Sigmoid colon (tissue), 7 donors: ENCODE measurements around the gene CMSS1. TPM values are rescaled to one million over a fixed set of nuclear protein-coding genes. Genes with fewer than 3 reads are reported as not detected.

ENCODE experiments used
- DNase-seq: peaks from one replicate; pipeline ENCODE4 v3.0.0-alpha.2; 2019
- H3K27ac ChIP-seq, 4 donors: fragments of 200-600 bp; sonication (generic); one replicate each; pipeline ENCODE4 v1.5.1; 2016 to 2019; ENCODE audit warnings: mild to moderate bottlenecking in 1 of 4
- H3K27me3 ChIP-seq, 3 donors: fragments of 200-600 bp; sonication (generic); one replicate each; pipeline ENCODE4 v1.5.1; 2019; ENCODE audit warnings: mild to moderate bottlenecking in 1 of 3
- H3K36me3 ChIP-seq, 4 donors: fragments of 200-600 bp; sonication (generic); one replicate each; pipeline ENCODE4 v1.5.1; 2016 to 2019
- H3K4me1 ChIP-seq, 4 donors: fragments of 200-600 bp; sonication (generic); one replicate each; pipeline ENCODE4 v1.5.1; 2017 to 2019
- H3K4me3 ChIP-seq, 4 donors: fragments of 200-600 bp; sonication (generic); one replicate each; pipeline ENCODE4 v1.5.1; 2017 to 2019; ENCODE audit warnings: mild to moderate bottlenecking in 2 of 4, moderate library complexity in 1 of 4
- H3K9me3 ChIP-seq, 4 donors: fragments of 200-600 bp in 3 of 4; sonication (generic) in 3 of 4; one replicate each; pipeline versions ENCODE4 v1.5.1 to v1.6.1; 2013 to 2019
- CTCF ChIP-seq, 4 experiments: fragments of 450-650 bp in 3 of 4; fragments of 200-600 bp in 1 of 4; IDR thresholded peaks; one replicate each; pipeline ENCODE4 v1.5.1; 2016 to 2019; ENCODE audit warnings: antibody characterized with exemption in 4 of 4, mild to moderate bottlenecking in 3 of 4, moderate library complexity in 2 of 4
- EP300 ChIP-seq, 4 donors: sonication (generic); formaldehyde crosslinking; IDR thresholded peaks; one replicate each; pipeline ENCODE4 v1.6.1; 2017; ENCODE audit warnings: antibody characterized with exemption in 4 of 4
- POLR2A ChIP-seq, 2 donors: fragments of 450-650 bp; IDR thresholded peaks; one replicate each; pipeline ENCODE4 v1.6.1; 2016; ENCODE audit warnings: antibody characterized with exemption in 2 of 2, mild to moderate bottlenecking in 2 of 2, moderate library complexity in 2 of 2
- POLR2AphosphoS5 ChIP-seq, 4 donors: sonication (generic); formaldehyde crosslinking; IDR thresholded peaks; one replicate each; pipeline ENCODE4 v1.6.1; 2017; ENCODE audit warnings: antibody characterized with exemption in 4 of 4
- WGBS, 2 donors: extraction: QIAGEN DNeasy Blood & Tissue Kit; methylation state at CpG; one replicate each; pipeline ENCODE4 v1.1.7; 2013; 5-methylcytosine and 5-hydroxymethylcytosine counted together
- intact Hi-C: fragments of 100-400 bp; cut with DNase I; formaldehyde crosslinking; loops from one replicate; pipeline ENCODE4 v1.15.1; 2023
- polyA plus RNA-seq, 3 donors: library from polyadenylated mRNA; stranded (reverse); fragments of 200-250 nt; gene quantifications; one replicate each; pipeline ENCODE4 v1.2.3, GENCODE V29; 2013
- total RNA-seq, 4 donors: library from RNA; depleted of rRNA; stranded (reverse); fragments of >200 nt; gene quantifications; one replicate each; pipeline ENCODE4 v1.1.0, GENCODE V29; 2016
- donor health status: healthy with polysubstance abuse.
- donor health status: Bipolar disorder and iron deficiency.
- donor health status: healthy.

The CMSS1 gene
- total and polyA plus RNA-seq, 7 donors, result 6.0 to 19.4 (median 13.9) TPM

GRCh38 chr3:100076731-100077529, 259.3 kb downstream of the CMSS1 start:
- TF ChIP-seq CTCF (IDR thresholded peaks at IDR 0.05) (no peak), EP300 (IDR thresholded peaks at IDR 0.05) (no peak), POLR2AphosphoS5 (IDR thresholded peaks at IDR 0.05) (peak in 1 of 4 donors; percentile 6), POLR2A (IDR thresholded peaks at IDR 0.05) (no peak)
- DNase-seq, result no peak
- Histone ChIP-seq H3K4me1 (peaks cover 0 to 35% (median 29%) of the 10 kb centered on the region in 4 donors), H3K27me3 (no peaks in the 10 kb centered on the region), H3K9me3 (no peaks in the 10 kb centered on the region), H3K27ac (peak overlapping the region in 3 of 4 donors; percentile 21 to 76 (median 76)), H3K36me3 (no peaks in the 10 kb centered on the region), H3K4me3 (no peak overlapping the region)
- intact Hi-C loops, result no loop called here
- 16 to 60% methylated on average over 7 of the region's 7 CpGs for WGBS, 2 donors

DNA sequence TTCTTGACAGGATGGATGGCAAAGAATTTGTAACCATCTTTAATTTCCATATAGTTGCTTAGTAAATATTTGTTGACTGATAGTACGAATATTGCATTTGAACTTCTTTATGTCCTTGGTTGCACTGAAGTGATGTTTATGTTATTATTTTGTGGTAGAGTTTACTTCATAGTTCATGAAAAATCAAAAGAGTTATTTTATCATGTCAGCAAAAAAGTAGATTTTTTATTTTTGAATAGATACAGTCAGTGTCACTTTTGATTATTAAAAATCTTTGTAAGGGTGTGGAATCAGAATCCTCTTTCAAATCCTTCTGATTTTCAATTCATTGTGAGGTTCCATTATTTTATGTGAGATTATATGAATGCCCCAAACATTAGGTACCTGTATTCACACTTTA, 261.7 kb downstream of the CMSS1 start:
- Histone ChIP-seq H3K4me3 (no peak overlapping the region), H3K4me1 (peaks cover 0 to 27% (median 23%) of the 10 kb centered on the region in 4 donors), H3K36me3 (no peaks in the 10 kb centered on the region), H3K27ac (no peak overlapping the region), H3K9me3 (no peaks in the 10 kb centered on the region), H3K27me3 (no peaks in the 10 kb centered on the region)
- 91 to 94% methylated on average over 1 of the region's 1 CpG for WGBS, 2 donors
- DNase-seq, result no peak
- no peak for TF ChIP-seq CTCF (IDR thresholded peaks at IDR 0.05)
- intact Hi-C loops, result no loop called here

DNA sequence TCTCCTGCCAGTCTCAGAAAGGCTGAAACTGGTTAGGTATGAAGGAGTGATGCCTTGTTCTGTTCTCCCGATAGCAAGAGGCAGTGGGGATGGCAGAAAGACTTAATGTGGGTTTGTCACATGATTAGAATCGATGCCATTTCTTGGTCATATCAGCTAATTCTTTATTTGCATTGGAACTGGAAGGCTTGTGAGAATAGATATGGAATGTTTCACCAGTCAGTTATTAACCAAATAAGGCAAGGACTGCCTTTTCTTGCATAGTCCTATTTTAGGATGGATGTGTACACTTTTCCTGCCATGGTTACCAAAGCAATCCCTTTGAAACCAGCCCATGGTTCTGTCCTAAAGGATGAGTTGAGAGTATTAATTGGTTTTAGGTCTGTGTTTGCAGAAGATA, 262.9 kb downstream of the CMSS1 start:
- H3K4me3 ChIP-seq, result no peak overlapping the region
- no peaks in the 10 kb centered on the region for H3K9me3 ChIP-seq
- H3K27ac ChIP-seq, result peak overlapping the region in 2 of 4 donors; percentile 31 to 44
- peaks cover 0 to 32% (median 22%) of the 10 kb centered on the region in 4 donors for H3K4me1 ChIP-seq
- no peaks in the 10 kb centered on the region for H3K27me3 ChIP-seq
- 73 to 85% methylated on average over 2 of the region's 2 CpGs for WGBS, 2 donors
- TF ChIP-seq EP300 (IDR thresholded peaks at IDR 0.05), result no peak
- TF ChIP-seq POLR2A (IDR thresholded peaks at IDR 0.05), result no peak
- no peak for TF ChIP-seq POLR2AphosphoS5 (IDR thresholded peaks at IDR 0.05)
- no peak for TF ChIP-seq CTCF (IDR thresholded peaks at IDR 0.05)
- no peak for DNase-seq
- no peaks in the 10 kb centered on the region for H3K36me3 ChIP-seq
- intact Hi-C loops, result no loop called here

DNA sequence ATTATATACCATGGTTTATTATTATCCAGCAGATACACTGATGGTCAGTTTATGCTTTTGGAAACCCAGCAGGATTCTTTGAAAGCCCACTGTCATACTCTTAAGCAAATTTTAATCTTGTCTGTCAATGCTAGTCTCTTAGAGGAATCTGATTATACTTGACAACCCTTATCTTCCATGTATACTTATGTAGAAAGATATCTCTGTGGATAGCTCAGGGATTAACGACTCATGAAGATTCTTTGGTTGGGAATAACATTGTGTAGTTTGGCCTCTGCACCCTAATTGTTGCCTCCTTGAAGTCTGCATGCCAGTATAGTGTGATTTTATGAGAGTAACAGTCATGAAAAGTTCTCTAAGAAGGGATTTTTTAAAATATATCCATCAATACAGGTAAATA, 263.6 kb downstream of the CMSS1 start:
- no peaks in the 10 kb centered on the region for H3K36me3 ChIP-seq
- intact Hi-C loops, result no loop called here
- no peak for TF ChIP-seq POLR2A (IDR thresholded peaks at IDR 0.05)
- no peak for TF ChIP-seq CTCF (IDR thresholded peaks at IDR 0.05)
- no peak for TF ChIP-seq EP300 (IDR thresholded peaks at IDR 0.05)
- TF ChIP-seq POLR2AphosphoS5 (IDR thresholded peaks at IDR 0.05), result no peak
- no peak for DNase-seq
- no peaks in the 10 kb centered on the region for H3K27me3 ChIP-seq
- WGBS, 2 donors, result 68 to 82% methylated on average over 1 of the region's 1 CpG
- H3K27ac ChIP-seq, result peak overlapping the region in 2 of 4 donors; percentile 31 to 44
- H3K9me3 ChIP-seq, result no peaks in the 10 kb centered on the region
- H3K4me3 ChIP-seq, result no peak overlapping the region
- peaks cover 0 to 32% (median 20%) of the 10 kb centered on the region in 4 donors for H3K4me1 ChIP-seq
